ENCODE results near the gene AUTS2.

DNA sequence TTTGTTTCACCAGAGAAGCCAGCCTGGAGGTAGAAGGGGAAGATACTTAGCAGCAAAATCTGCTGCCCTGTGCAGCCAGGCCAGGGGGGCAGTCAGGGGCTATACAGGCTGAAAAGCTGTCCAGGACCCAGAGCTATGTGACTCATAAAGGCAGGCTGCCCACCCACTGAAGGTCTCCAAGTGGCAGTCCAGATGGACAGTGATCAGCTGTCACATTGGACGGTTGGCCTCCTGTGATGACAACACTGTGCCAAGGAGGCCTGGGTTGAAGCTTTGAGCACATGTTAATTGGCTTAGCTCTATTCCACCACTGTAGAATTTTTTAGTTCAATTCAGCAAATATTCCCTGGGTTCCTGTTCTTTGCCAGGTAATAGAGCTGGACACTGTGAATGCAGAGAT, 956.4 kb downstream of the AUTS2 start:
- no peak for TF ChIP-seq CTCF (conservative IDR thresholded peaks at IDR 0.05; ENCODE audit: low read length)
- no peak for TF ChIP-seq EZH2phosphoT487 (IDR thresholded peaks at IDR 0.05; ENCODE audit: borderline replicate concordance)
